ENCODE data around the gene NOLC1. TPM values are rescaled to one million over a fixed set of nuclear protein-coding genes. Genes with fewer than 3 reads are reported as not detected.

The NOLC1 gene
- total RNA-seq, 1 donor from 2014 or later: 48.2 TPM

DNA sequence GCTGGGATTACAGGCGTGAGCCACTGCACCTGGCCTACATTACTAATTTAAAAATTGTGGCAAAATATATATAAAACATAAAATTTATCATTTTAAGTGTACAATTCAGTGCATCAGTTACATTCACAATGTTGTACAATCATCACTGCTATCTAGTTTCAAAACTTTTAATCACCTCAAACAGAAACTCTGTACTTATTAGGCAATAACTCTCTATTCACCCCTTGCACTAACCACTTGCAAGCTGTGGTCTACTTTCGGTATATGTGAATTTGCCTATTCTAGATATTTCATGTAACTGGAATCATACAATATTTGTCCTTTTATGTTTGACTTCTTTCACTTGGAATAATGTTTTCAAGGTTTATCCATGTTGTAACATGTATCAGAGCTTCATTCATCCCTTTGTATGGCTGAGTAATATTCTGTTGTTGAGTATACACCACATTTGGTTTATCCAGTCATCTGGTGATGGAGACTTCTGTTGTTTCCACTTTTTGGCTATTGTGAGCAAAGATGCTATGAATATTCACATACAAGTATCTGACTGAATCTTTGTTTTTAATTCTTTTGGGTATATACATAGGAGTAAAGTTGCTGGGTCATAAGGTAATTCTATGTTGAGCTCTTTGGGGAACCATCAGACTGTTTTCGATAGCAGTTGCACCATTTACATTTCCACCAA, 59.6 kb downstream of the NOLC1 start:
- H3K27me3 Mint-ChIP-seq (ENCODE audit: unreplicated experiment): peaks cover 23% of the 10 kb centered on the region
- no peaks in the 10 kb centered on the region for H3K36me3 Mint-ChIP-seq (ENCODE audit: unreplicated experiment)
- DNase-seq (ENCODE audit: extremely low spot score, unreplicated experiment): no peak
- H3K27ac Mint-ChIP-seq (ENCODE audit: unreplicated experiment): no peak overlapping the region
- H3K4me1 Mint-ChIP-seq (ENCODE audit: unreplicated experiment): no peaks in the 10 kb centered on the region
- no peaks in the 10 kb centered on the region for H3K9me3 Mint-ChIP-seq (ENCODE audit: unreplicated experiment)
- no peak overlapping the region for H3K4me3 Mint-ChIP-seq (ENCODE audit: unreplicated experiment)
- TF ChIP-seq, protein P1, sequence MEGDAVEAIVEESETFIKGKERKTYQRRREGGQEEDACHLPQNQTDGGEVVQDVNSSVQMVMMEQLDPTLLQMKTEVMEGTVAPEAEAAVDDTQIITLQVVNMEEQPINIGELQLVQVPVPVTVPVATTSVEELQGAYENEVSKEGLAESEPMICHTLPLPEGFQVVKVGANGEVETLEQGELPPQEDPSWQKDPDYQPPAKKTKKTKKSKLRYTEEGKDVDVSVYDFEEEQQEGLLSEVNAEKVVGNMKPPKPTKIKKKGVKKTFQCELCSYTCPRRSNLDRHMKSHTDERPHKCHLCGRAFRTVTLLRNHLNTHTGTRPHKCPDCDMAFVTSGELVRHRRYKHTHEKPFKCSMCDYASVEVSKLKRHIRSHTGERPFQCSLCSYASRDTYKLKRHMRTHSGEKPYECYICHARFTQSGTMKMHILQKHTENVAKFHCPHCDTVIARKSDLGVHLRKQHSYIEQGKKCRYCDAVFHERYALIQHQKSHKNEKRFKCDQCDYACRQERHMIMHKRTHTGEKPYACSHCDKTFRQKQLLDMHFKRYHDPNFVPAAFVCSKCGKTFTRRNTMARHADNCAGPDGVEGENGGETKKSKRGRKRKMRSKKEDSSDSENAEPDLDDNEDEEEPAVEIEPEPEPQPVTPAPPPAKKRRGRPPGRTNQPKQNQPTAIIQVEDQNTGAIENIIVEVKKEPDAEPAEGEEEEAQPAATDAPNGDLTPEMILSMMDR (IDR thresholded peaks at IDR 0.05): no peak

Other genes with a start within 250 kb of the NOLC1 start
- gene ARMH3, start 96.2 kb upstream of the NOLC1 start, total RNA-seq: 27.8 and 28.8 TPM in 2 replicates
- 21.5 and 22.2 TPM in 2 replicates for gene HPS6, start 87.0 kb upstream of the NOLC1 start, total RNA-seq
- gene LDB1, start 32.0 kb upstream of the NOLC1 start, total RNA-seq: 112 and 114 TPM in 2 replicates
- 40.7 and 42.0 TPM in 2 replicates for gene PPRC1, start 19.3 kb upstream of the NOLC1 start, total RNA-seq
- not detected in 2 replicates for gene ELOVL3, start 73.9 kb downstream of the NOLC1 start, total RNA-seq
- gene PITX3, start 89.1 kb downstream of the NOLC1 start, total RNA-seq: 0.31 TPM in 1 of 2 replicates, not detected in the other
- gene GBF1, start 93.1 kb downstream of the NOLC1 start, total RNA-seq: 58.7 and 59.9 TPM in 2 replicates
- 32.5 and 38.6 TPM in 2 replicates for gene NFKB2, start 243.3 kb downstream of the NOLC1 start, total RNA-seq

Measured in osteocyte (in vitro differentiated cells).